PC-9 (cell line): Measurements from ENCODE around the gene POU2AF1. TPM values are rescaled to one million over a fixed set of nuclear protein-coding genes. Genes with fewer than 3 reads are reported as not detected.
A peak's percentile ranks its signal among the peaks of the same experiment; 100 is the strongest.

Experiments
- BruUV-seq: library from RNA; stranded (reverse); fragments of 400-500 nt; replicated peaks from 2 replicates; lab custom pipeline; 2021; lab: Mats Ljungman, UMichigan
- CTCF ChIA-PET: fragments of 300-600 bp; sonication (Branson Sonifier 250); formaldehyde crosslinking; loops from one replicate; lab custom pipeline; 2022; ENCODE audit warnings: antibody characterized with exemption; lab: Charles Lee
- POLR2A ChIA-PET: fragments of 300-600 bp; sonication (Branson Sonifier 250); formaldehyde crosslinking; loops from one replicate; lab custom pipeline; 2022; ENCODE audit warnings: antibody characterized with exemption; ENCODE audit not compliant: unreplicated experiment; lab: Charles Lee
- DNase-seq, 2 experiments: peaks; one replicate each; pipeline versions ENCODE4 v3.0.0 to v3.0.0-alpha.2; 2015 to 2022; ENCODE audit warnings: mixed read lengths in 1 of 2
- H2AFZ ChIP-seq: fragments of 200-600 bp; sonication (generic); 2 replicates; pipeline ENCODE4 v1.8.1; 2017; ENCODE audit warnings: antibody characterized with exemption
- H3F3A ChIP-seq: fragments of 200-600 bp; sonication (generic); 2 replicates; pipeline ENCODE4 v1.8.1; 2017; ENCODE audit warnings: antibody characterized with exemption, mild to moderate bottlenecking, low read depth; ENCODE audit not compliant: insufficient read depth
- H3K27ac ChIP-seq: fragments of 200-600 bp; sonication (generic); 2 replicates; pipeline ENCODE4 v1.6.1; 2016; ENCODE audit warnings: mixed run types
- H3K27me3 ChIP-seq: fragments of 200-600 bp; sonication (generic); 2 replicates; pipeline ENCODE4 v1.6.1; 2016; ENCODE audit warnings: low read depth, mixed run types; ENCODE audit not compliant: insufficient read depth
- H3K36me3 ChIP-seq: fragments of 200-600 bp; sonication (generic); 2 replicates; pipeline ENCODE4 v1.6.1; 2016; ENCODE audit warnings: low read depth, mixed run types
- H3K4me1 ChIP-seq: fragments of 200-600 bp; sonication (generic); replicated peaks from 2 replicates; pipeline ENCODE4 v1.6.1; 2016; ENCODE audit warnings: mixed run types; ENCODE audit not compliant: insufficient read depth
- H3K4me2 ChIP-seq: fragments of 200-600 bp; sonication (generic); 2 replicates; pipeline ENCODE4 v1.6.1; 2017; ENCODE audit warnings: mixed run types
- H3K4me3 ChIP-seq: fragments of 200-600 bp; sonication (generic); 2 replicates; pipeline ENCODE4 v1.6.1; 2016; ENCODE audit warnings: mixed run types
- H3K79me2 ChIP-seq: fragments of 200-600 bp; sonication (generic); 2 replicates; pipeline ENCODE4 v1.6.1; 2017; ENCODE audit warnings: low read depth, mixed run types
- H3K9me2 ChIP-seq: fragments of 200-600 bp; sonication (generic); 2 replicates; pipeline ENCODE4 v1.8.1; 2017; ENCODE audit warnings: mild to moderate bottlenecking; ENCODE audit not compliant: insufficient read depth
- H3K9me3 ChIP-seq: fragments of 200-600 bp; sonication (generic); 2 replicates; pipeline ENCODE4 v1.8.1; 2016; ENCODE audit warnings: low read depth; ENCODE audit not compliant: insufficient read depth
- H4K20me1 ChIP-seq: fragments of 200-600 bp; sonication (generic); 2 replicates; pipeline ENCODE4 v1.8.1; 2017; ENCODE audit not compliant: insufficient read depth
- CTCF ChIP-seq: fragments of 200-600 bp; sonication (generic); conservative IDR thresholded peaks from 2 replicates; pipeline ENCODE4 v1.6.1; 2017; ENCODE audit warnings: mixed run types, antibody characterized with exemption, mild to moderate bottlenecking, moderate library complexity
- EZH2 ChIP-seq: fragments of 200-600 bp; sonication (generic); IDR thresholded peaks from 2 replicates; pipeline ENCODE4 v1.8.0; 2017; ENCODE audit warnings: antibody characterized with exemption, low read depth
- intact Hi-C: fragments of 100-400 bp; cut with micrococcal nuclease; formaldehyde crosslinking; loops from one replicate; pipeline ENCODE4 v1.10.0; 2022; ENCODE audit not compliant: unreplicated experiment
- total RNA-seq: library from RNA; stranded (reverse); gene quantifications from 2 replicates; pipeline ENCODE4 v1.2.3, GENCODE V29; 2021

The POU2AF1 gene
- total RNA-seq, 1 experiment from 2014 or later, result 0.37 TPM

GRCh38 chr11:111417011-111417765 is 38.1 kb upstream of the POU2AF1 start:
- H4K20me1 ChIP-seq, result no peaks in the 10 kb centered on the region
- no peaks in the 10 kb centered on the region for H3K27me3 ChIP-seq
- H3K79me2 ChIP-seq, result no peaks in the 10 kb centered on the region
- no peaks in the 10 kb centered on the region for H3K36me3 ChIP-seq
- no peaks in the 10 kb centered on the region for H3K9me2 ChIP-seq
- no peak for DNase-seq
- H3K9me3 ChIP-seq, result no peaks in the 10 kb centered on the region
- no peaks in the 10 kb centered on the region for H3F3A ChIP-seq
- POLR2A ChIA-PET, result no interaction called here
- CTCF ChIA-PET, result no interaction called here
- H3K4me2 ChIP-seq, result no peak overlapping the region
- intact Hi-C loops, result no loop called here
- no TSS peak for BruUV-seq
- H3K4me1 ChIP-seq, result no peaks in the 10 kb centered on the region
- TF ChIP-seq CTCF (no peak), EZH2 (no peak)
- H3K27ac ChIP-seq, result no peak overlapping the region
- peak overlapping the region; percentile 29; the same call in 1 of the 2 replicates for H2AFZ ChIP-seq
- H3K4me3 ChIP-seq, result no peak overlapping the region

GRCh38 chr11:111416231-111416960 is 37.3 kb upstream of the POU2AF1 start:
- H3K9me3 ChIP-seq, result no peaks in the 10 kb centered on the region
- no peak overlapping the region for H3K27ac ChIP-seq
- H3K27me3 ChIP-seq, result no peaks in the 10 kb centered on the region
- no peak overlapping the region for H3K4me2 ChIP-seq
- ChIA-PET CTCF (no interaction called here), POLR2A (no interaction called here)
- no peaks in the 10 kb centered on the region for H3K79me2 ChIP-seq
- peak overlapping the region; percentile 29; the same call in 1 of the 2 replicates for H2AFZ ChIP-seq
- no peaks in the 10 kb centered on the region for H3K4me1 ChIP-seq
- no peak for DNase-seq
- H3K36me3 ChIP-seq, result no peaks in the 10 kb centered on the region
- intact Hi-C loops, result no loop called here
- no TSS peak for BruUV-seq
- no peaks in the 10 kb centered on the region for H3K9me2 ChIP-seq
- no peaks in the 10 kb centered on the region for H3F3A ChIP-seq
- TF ChIP-seq EZH2, result no peak
- TF ChIP-seq CTCF, result no peak
- H3K4me3 ChIP-seq, result no peak overlapping the region
- no peaks in the 10 kb centered on the region for H4K20me1 ChIP-seq

GRCh38 chr11:111414936-111415335 is 35.9 kb upstream of the POU2AF1 start:
- intact Hi-C loops, result no loop called here

More at GRCh38 chr11:111414936-111415335, 35.9 kb upstream of the POU2AF1 start:
- no peak overlapping the region for H3K4me3 ChIP-seq
- H3K9me3 ChIP-seq, result no peaks in the 10 kb centered on the region
- no peaks in the 10 kb centered on the region for H3K9me2 ChIP-seq
- DNase-seq, result no peak
- POLR2A ChIA-PET, result no interaction called here
- BruUV-seq, result no TSS peak
- H3K79me2 ChIP-seq, result no peaks in the 10 kb centered on the region
- H3K4me1 ChIP-seq, result no peaks in the 10 kb centered on the region
- H3F3A ChIP-seq, result no peaks in the 10 kb centered on the region
- no peaks in the 10 kb centered on the region for H3K27me3 ChIP-seq
- H3K27ac ChIP-seq, result no peak overlapping the region
- no peak overlapping the region for H3K4me2 ChIP-seq
- no peaks in the 10 kb centered on the region for H3K36me3 ChIP-seq
- CTCF ChIA-PET, result no interaction called here
- no peak for TF ChIP-seq CTCF
- TF ChIP-seq EZH2, result no peak
- H4K20me1 ChIP-seq, result no peaks in the 10 kb centered on the region
- 0 out of 2 replicates have a peak overlapping the region, but pooled peaks have one; percentile 52 for H2AFZ ChIP-seq
